DND-41 (cell line): Measurements from ENCODE around the gene CTXN1.
A peak's percentile ranks its signal among the peaks of the same experiment; 100 is the strongest.

Experiments
- ATAC-seq: fragments of 200-7000 bp; cut with Tn5 transposase; 3 replicates; pipeline ENCODE4 v1.9.1; 2021; ENCODE audit warnings: low read depth; ENCODE audit not compliant: insufficient read depth
- DNase-seq: peaks from one replicate; pipeline ENCODE4 v3.0.0-alpha.2; 2020
- H2AFZ ChIP-seq: 2 replicates; pipeline ENCODE4 v1.6.0; 2012; ENCODE audit warnings: low read depth, low read length
- H3K27ac ChIP-seq: 2 replicates; pipeline ENCODE4 v1.5.1; 2012; ENCODE audit warnings: low read length, inconsistent platforms
- H3K27me3 ChIP-seq: fragments of 200-600 bp; sonication (generic); 2 replicates; pipeline ENCODE4 v1.6.0; 2012; ENCODE audit warnings: low read length, mild to moderate bottlenecking, inconsistent platforms; ENCODE audit not compliant: insufficient read depth, poor library complexity
- H3K36me3 ChIP-seq: 2 replicates; pipeline ENCODE4 v1.5.1; 2012; ENCODE audit warnings: low read length, inconsistent platforms; ENCODE audit not compliant: insufficient read depth
- H3K4me1 ChIP-seq: 2 replicates; pipeline ENCODE4 v1.5.1; 2012; ENCODE audit warnings: mild to moderate bottlenecking, low read length; ENCODE audit not compliant: insufficient read depth
- H3K4me2 ChIP-seq: 2 replicates; pipeline ENCODE4 v1.6.0; 2012; ENCODE audit warnings: mild to moderate bottlenecking, moderate library complexity, low read length, inconsistent platforms; ENCODE audit not compliant: insufficient read depth
- H3K4me3 ChIP-seq, 2 experiments: fragments of 200-600 bp in 1 of 2; shearing (Covaris generic) in 1 of 2; 2 replicates each; pipeline ENCODE4 v1.5.1; 2012 to 2016; ENCODE audit warnings: inconsistent platforms in 2 of 2, low read length in 2 of 2, mild to moderate bottlenecking in 2 of 2, low read depth in 1 of 2, moderate library complexity in 1 of 2
- H3K79me2 ChIP-seq: 2 replicates; pipeline ENCODE4 v1.6.0; 2012; ENCODE audit warnings: low read length, inconsistent platforms; ENCODE audit not compliant: insufficient read depth
- H3K9ac ChIP-seq: 2 replicates; pipeline ENCODE4 v1.6.0; 2012; ENCODE audit warnings: low read depth, mild to moderate bottlenecking, inconsistent platforms, low read length, moderate library complexity
- H3K9me3 ChIP-seq: 2 replicates; pipeline ENCODE4 v1.5.1; 2012; ENCODE audit warnings: low read length, moderate library complexity, mild to moderate bottlenecking, inconsistent platforms; ENCODE audit not compliant: insufficient read depth, severe bottlenecking
- H4K20me1 ChIP-seq: 2 replicates; pipeline ENCODE4 v1.6.0; 2012; ENCODE audit warnings: low read length; ENCODE audit not compliant: insufficient read depth
- CTCF ChIP-seq: IDR thresholded peaks from 2 replicates; pipeline ENCODE4 v1.5.1; 2012; ENCODE audit warnings: borderline replicate concordance, low read length, moderate library complexity, mild to moderate bottlenecking; ENCODE audit not compliant: poor library complexity, severe bottlenecking; ENCODE audit errors: extremely low read depth
- EZH2 ChIP-seq: IDR thresholded peaks from 3 replicates; pipeline ENCODE4 v1.6.1; 2012; ENCODE audit warnings: borderline replicate concordance, low read depth, mild to moderate bottlenecking, moderate library complexity, low read length, inconsistent platforms; ENCODE audit not compliant: severe bottlenecking

CTXN1 gene

GRCh38 chr19:7902796-7903243 lies 23.1 kb downstream of the CTXN1 start:
- TF ChIP-seq CTCF (no peak), EZH2 (no peak)
- Histone ChIP-seq H3K9ac (peak overlapping the region; percentile 71), H2AFZ (peak overlapping the region; percentile 89), H3K79me2 (peaks cover 45% of the 10 kb centered on the region), H3K27me3 (no peaks in the 10 kb centered on the region), H3K36me3 (peaks cover 30% of the 10 kb centered on the region), H3K9me3 (no peaks in the 10 kb centered on the region), H3K27ac (peak overlapping the region; percentile 86), H3K4me3 (peak overlapping the region; percentile 42 to 79), H3K4me1 (peaks cover 33% of the 10 kb centered on the region), H3K4me2 (peak overlapping the region; percentile 89), H4K20me1 (peaks cover 33% of the 10 kb centered on the region)
- ATAC-seq (no peak), DNase-seq (no peak)

- Histone ChIP-seq H3K27ac (no peak overlapping the region), H3K36me3 (peaks cover 20% of the 10 kb centered on the region), H3K9me3 (no peaks in the 10 kb centered on the region), H3K79me2 (peaks cover 32% of the 10 kb centered on the region), H3K4me3 (no peak overlapping the region), H3K4me1 (peaks cover 32% of the 10 kb centered on the region), H3K4me2 (no peak overlapping the region), H3K9ac (no peak overlapping the region), H3K27me3 (no peaks in the 10 kb centered on the region), H2AFZ (no peak overlapping the region), H4K20me1 (peaks cover 23% of the 10 kb centered on the region)
- TF ChIP-seq EZH2 (no peak), CTCF (no peak)
- DNase-seq = no peak
- no peak for ATAC-seq
Observed at GRCh38 chr19:7901337-7901736, 24.6 kb downstream of the CTXN1 start.

GRCh38 chr19:7900931-7901330 lies 25.0 kb downstream of the CTXN1 start:
- no peak overlapping the region for H2AFZ ChIP-seq
- H3K27ac ChIP-seq = no peak overlapping the region
- H3K9me3 ChIP-seq = no peaks in the 10 kb centered on the region
- DNase-seq (no peak), ATAC-seq (no peak)
- H3K27me3 ChIP-seq = no peaks in the 10 kb centered on the region
- H3K79me2 ChIP-seq = peaks cover 28% of the 10 kb centered on the region
- no peak overlapping the region for H3K4me2 ChIP-seq
- no peak for TF ChIP-seq CTCF
- H3K4me3 ChIP-seq = no peak overlapping the region
- H3K9ac ChIP-seq = no peak overlapping the region
- H4K20me1 ChIP-seq = peaks cover 19% of the 10 kb centered on the region
- H3K4me1 ChIP-seq = peaks cover 28% of the 10 kb centered on the region
- peaks cover 16% of the 10 kb centered on the region for H3K36me3 ChIP-seq

GRCh38 chr19:7900401-7900870 lies 25.5 kb downstream of the CTXN1 start:
- Histone ChIP-seq H3K4me2 (no peak overlapping the region), H3K79me2 (peaks cover 23% of the 10 kb centered on the region), H3K27me3 (no peaks in the 10 kb centered on the region), H3K9ac (no peak overlapping the region), H4K20me1 (peaks cover 14% of the 10 kb centered on the region), H3K4me3 (no peak overlapping the region), H3K36me3 (peaks cover 11% of the 10 kb centered on the region), H2AFZ (no peak overlapping the region), H3K4me1 (peaks cover 23% of the 10 kb centered on the region), H3K27ac (no peak overlapping the region), H3K9me3 (no peaks in the 10 kb centered on the region)
- TF ChIP-seq EZH2 (no peak), CTCF (no peak)
- DNase-seq (no peak), ATAC-seq (no peak)
